Liver (tissue), 3 donors: ENCODE results near the gene ZDHHC11.
"Not testable (repeated sequence)": the region's sequence is repeated elsewhere in the genome, so short reads cannot be mapped to it uniquely, and the experiment has no call there.

Experiments used
- ATF3 ChIP-seq: IDR thresholded peaks from 2 replicates; pipeline ENCODE4 v1.6.1; 2016; ENCODE audit warnings: antibody characterized with exemption
- CTCF ChIP-seq: fragments of 150-350 bp; IDR thresholded peaks from 2 replicates; pipeline ENCODE4 v1.5.1; 2017; ENCODE audit warnings: improper control_type of control experiment, low read depth, low read length; ENCODE audit not compliant: missing input control
- EGR1 ChIP-seq, 2 donors: IDR thresholded peaks; 2 replicates each; pipeline ENCODE4 v1.6.1; 2016 to 2018; ENCODE audit warnings: antibody characterized with exemption in 2 of 2, low read depth in 2 of 2
- GABPA ChIP-seq, 2 donors: IDR thresholded peaks in 1 of 2; conservative IDR thresholded peaks in 1 of 2; 2 replicates each; pipeline ENCODE4 v1.6.1; 2016; ENCODE audit warnings: antibody characterized with exemption in 2 of 2, mild to moderate bottlenecking in 1 of 2, moderate library complexity in 1 of 2
- MAX ChIP-seq: IDR thresholded peaks from 2 replicates; pipeline ENCODE4 v1.6.1; 2016; ENCODE audit warnings: antibody characterized with exemption
- RAD21 ChIP-seq, 2 donors: IDR thresholded peaks; 2 replicates each; pipeline ENCODE4 v1.6.1; 2016; ENCODE audit warnings: antibody characterized with exemption in 2 of 2, mild to moderate bottlenecking in 2 of 2
- SP1 ChIP-seq: IDR thresholded peaks from 2 replicates; pipeline ENCODE4 v1.6.1; 2018; ENCODE audit warnings: antibody characterized with exemption, mild to moderate bottlenecking
- TAF1 ChIP-seq: conservative IDR thresholded peaks from 2 replicates; pipeline ENCODE4 v1.6.1; 2016; ENCODE audit warnings: antibody characterized with exemption, mild to moderate bottlenecking
- TF ChIP-seq, protein P1 (sequence below): IDR thresholded peaks from 2 replicates; pipeline ENCODE4 v1.6.1; 2016; ENCODE audit warnings: antibody characterized with exemption
- donor health status: healthy.
- donor health status: healthy.

DNA sequence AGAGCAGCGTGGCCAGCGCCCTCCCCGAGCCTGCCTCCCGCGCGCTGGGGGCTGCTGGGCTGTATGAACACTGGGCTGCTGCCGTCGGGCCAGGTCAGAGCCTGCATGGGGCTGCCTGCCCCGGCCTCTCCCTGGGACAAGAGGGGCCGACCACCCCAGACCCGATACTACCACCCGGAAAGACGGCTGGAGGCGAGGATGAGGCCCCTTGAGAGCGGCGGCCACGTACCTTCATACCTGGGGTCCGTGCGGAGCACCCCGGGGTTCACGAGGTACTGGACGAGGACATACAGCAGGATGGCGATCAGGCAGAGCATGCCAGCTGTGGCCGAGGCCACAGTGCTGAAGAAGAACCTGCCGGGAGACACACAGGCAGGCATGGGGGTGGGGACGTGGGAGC lies 7.4 kb downstream of the ZDHHC11 start:
- TF ChIP-seq, protein P1, sequence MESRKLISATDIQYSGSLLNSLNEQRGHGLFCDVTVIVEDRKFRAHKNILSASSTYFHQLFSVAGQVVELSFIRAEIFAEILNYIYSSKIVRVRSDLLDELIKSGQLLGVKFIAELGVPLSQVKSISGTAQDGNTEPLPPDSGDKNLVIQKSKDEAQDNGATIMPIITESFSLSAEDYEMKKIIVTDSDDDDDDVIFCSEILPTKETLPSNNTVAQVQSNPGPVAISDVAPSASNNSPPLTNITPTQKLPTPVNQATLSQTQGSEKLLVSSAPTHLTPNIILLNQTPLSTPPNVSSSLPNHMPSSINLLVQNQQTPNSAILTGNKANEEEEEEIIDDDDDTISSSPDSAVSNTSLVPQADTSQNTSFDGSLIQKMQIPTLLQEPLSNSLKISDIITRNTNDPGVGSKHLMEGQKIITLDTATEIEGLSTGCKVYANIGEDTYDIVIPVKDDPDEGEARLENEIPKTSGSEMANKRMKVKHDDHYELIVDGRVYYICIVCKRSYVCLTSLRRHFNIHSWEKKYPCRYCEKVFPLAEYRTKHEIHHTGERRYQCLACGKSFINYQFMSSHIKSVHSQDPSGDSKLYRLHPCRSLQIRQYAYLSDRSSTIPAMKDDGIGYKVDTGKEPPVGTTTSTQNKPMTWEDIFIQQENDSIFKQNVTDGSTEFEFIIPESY: not testable (repeated sequence)
- TF ChIP-seq CTCF; RAD21 (IDR thresholded peaks at IDR 0.05); MAX; EGR1 (IDR thresholded peaks at IDR 0.05; ENCODE audit: low read depth in 2 of 2); SP1; GABPA (IDR thresholded peaks at IDR 0.05 in 1 of 2, conservative IDR thresholded peaks at IDR 0.05 in 1 of 2); ATF3; TAF1: not testable (repeated sequence)
